ENCODE measurements around the gene MIOS.
A peak's percentile ranks its signal among the peaks of the same experiment; 100 is the strongest.

Gene MIOS

GRCh38 chr7:7584653-7585052 is 18.0 kb downstream of the MIOS start:
- no peak for DNase-seq

GRCh38 chr7:7585241-7585928 is 18.7 kb downstream of the MIOS start:
- no peak for DNase-seq

- DNase-seq = peak; percentile 17
Measured at GRCh38 chr7:7595451-7595850, 28.8 kb downstream of the MIOS start.

- DNase-seq = no peak
Measured at GRCh38 chr7:7596176-7596575, 29.5 kb downstream of the MIOS start.

- DNase-seq = no peak
Measured at GRCh38 chr7:7607010-7607409, 40.3 kb downstream of the MIOS start.

- DNase-seq = no peak
Measured at GRCh38 chr7:7609330-7609729, 42.6 kb downstream of the MIOS start.

GRCh38 chr7:7612519-7612918 is 45.8 kb downstream of the MIOS start:
- no peak for DNase-seq

GRCh38 chr7:7613210-7613609 is 46.5 kb downstream of the MIOS start:
- DNase-seq = no peak

GRCh38 chr7:7614018-7614741 is 47.5 kb downstream of the MIOS start:
- no peak for DNase-seq

- DNase-seq = no peak
Measured at GRCh38 chr7:7617550-7617949, 50.9 kb downstream of the MIOS start.

GRCh38 chr7:7618410-7618809 is 51.7 kb downstream of the MIOS start:
- DNase-seq = no peak

- no peak for DNase-seq
Measured at GRCh38 chr7:7620236-7620635, 53.6 kb downstream of the MIOS start.

GRCh38 chr7:7620644-7621210 is 54.0 kb downstream of the MIOS start:
- DNase-seq = no peak

- no peak for DNase-seq
Measured at GRCh38 chr7:7628476-7628875, 61.8 kb downstream of the MIOS start.

- DNase-seq = no peak
Measured at GRCh38 chr7:7630626-7631329, 64.1 kb downstream of the MIOS start.

- no peak for DNase-seq
Measured at GRCh38 chr7:7639421-7639820, 72.7 kb downstream of the MIOS start.

GRCh38 chr7:7639847-7640220 is 73.2 kb downstream of the MIOS start:
- DNase-seq = no peak

GRCh38 chr7:7640221-7641128 is 73.8 kb downstream of the MIOS start, which contains the start of gene UMAD1:
TSS of gene UMAD1 (plus strand) at chr7:7640752. CDS start at chr7:7673372, 32,620 bp downstream.
- DNase-seq = peak; percentile 100

- DNase-seq = no peak
Measured at GRCh38 chr7:7641129-7641663, 74.5 kb downstream of the MIOS start.

- DNase-seq = no peak
Measured at GRCh38 chr7:7642081-7642480, 75.4 kb downstream of the MIOS start.

- DNase-seq = no peak
Measured at GRCh38 chr7:7647495-7648036, 80.9 kb downstream of the MIOS start.

- no peak for DNase-seq
Measured at GRCh38 chr7:7650682-7651206, 84.1 kb downstream of the MIOS start.
